ENCODE measurements around the gene MRPL3. TPM values are rescaled to one million over a fixed set of nuclear protein-coding genes. Genes with fewer than 3 reads are reported as not detected.
"Not testable (repeated sequence)": the region's sequence is repeated elsewhere in the genome, so short reads cannot be mapped to it uniquely, and the experiment has no call there.

The MRPL3 gene
- total RNA-seq, 4 donors from 2014 or later: 63.7 to 137 (median 114) TPM

DNA sequence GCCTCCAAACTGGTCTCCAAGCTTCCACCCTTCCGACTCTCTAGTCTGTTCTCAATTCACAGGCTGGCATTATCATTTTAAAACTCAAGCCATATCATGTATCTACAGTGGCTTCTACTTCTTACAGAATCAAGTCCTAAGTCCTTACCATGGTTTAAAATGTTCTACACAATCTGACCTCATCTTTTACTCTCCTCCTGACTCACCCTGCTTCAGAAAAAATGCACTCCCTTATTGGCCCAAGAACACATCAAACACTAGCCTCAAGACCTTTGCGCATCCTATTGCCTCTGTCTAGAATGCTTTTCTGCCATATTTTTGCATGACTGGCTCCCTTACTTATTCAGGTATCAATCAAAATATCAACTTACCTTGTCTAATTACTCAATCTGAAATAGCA is 11.0 kb downstream of the MRPL3 start:
- H3K36me3 ChIP-seq: no peaks in the 10 kb centered on the region

GRCh38 chr3:131491084-131491483 is 11.7 kb downstream of the MRPL3 start:
- no peak overlapping the region for H3K4me3 ChIP-seq
- no peaks in the 10 kb centered on the region for H3K36me3 ChIP-seq
- TF ChIP-seq, protein P1, sequence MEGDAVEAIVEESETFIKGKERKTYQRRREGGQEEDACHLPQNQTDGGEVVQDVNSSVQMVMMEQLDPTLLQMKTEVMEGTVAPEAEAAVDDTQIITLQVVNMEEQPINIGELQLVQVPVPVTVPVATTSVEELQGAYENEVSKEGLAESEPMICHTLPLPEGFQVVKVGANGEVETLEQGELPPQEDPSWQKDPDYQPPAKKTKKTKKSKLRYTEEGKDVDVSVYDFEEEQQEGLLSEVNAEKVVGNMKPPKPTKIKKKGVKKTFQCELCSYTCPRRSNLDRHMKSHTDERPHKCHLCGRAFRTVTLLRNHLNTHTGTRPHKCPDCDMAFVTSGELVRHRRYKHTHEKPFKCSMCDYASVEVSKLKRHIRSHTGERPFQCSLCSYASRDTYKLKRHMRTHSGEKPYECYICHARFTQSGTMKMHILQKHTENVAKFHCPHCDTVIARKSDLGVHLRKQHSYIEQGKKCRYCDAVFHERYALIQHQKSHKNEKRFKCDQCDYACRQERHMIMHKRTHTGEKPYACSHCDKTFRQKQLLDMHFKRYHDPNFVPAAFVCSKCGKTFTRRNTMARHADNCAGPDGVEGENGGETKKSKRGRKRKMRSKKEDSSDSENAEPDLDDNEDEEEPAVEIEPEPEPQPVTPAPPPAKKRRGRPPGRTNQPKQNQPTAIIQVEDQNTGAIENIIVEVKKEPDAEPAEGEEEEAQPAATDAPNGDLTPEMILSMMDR (IDR thresholded peaks at IDR 0.05): no peak
- TF ChIP-seq POLR2A (IDR thresholded peaks at IDR 0.05): no peak
- intact Hi-C loops (cut with DNase I; ENCODE audit: low total_unique reads): no loop called here
- no peaks in the 10 kb centered on the region for H3K27me3 ChIP-seq
- no peak overlapping the region for H3K27ac ChIP-seq
- DNase-seq: no peak
- H3K9me3 ChIP-seq: no peaks in the 10 kb centered on the region
- H3K4me1 ChIP-seq: no peaks in the 10 kb centered on the region

More for the DNA sequence above, 11.0 kb downstream of the MRPL3 start:
- H3K27ac ChIP-seq: no peak overlapping the region
- intact Hi-C loops (cut with DNase I; ENCODE audit: low total_unique reads): no loop called here
- no peaks in the 10 kb centered on the region for H3K9me3 ChIP-seq
- no peak overlapping the region for H3K4me3 ChIP-seq
- H3K4me1 ChIP-seq: no peaks in the 10 kb centered on the region
- no peak for TF ChIP-seq POLR2A (IDR thresholded peaks at IDR 0.05)
- TF ChIP-seq, protein P1 (IDR thresholded peaks at IDR 0.05): no peak
- no peak for DNase-seq
- H3K27me3 ChIP-seq: no peaks in the 10 kb centered on the region

GRCh38 chr3:131486545-131486944 is 16.2 kb downstream of the MRPL3 start:
- H3K4me1 ChIP-seq; intact Hi-C loops (cut with DNase I; ENCODE audit: low total_unique reads); H3K27ac ChIP-seq; H3K27me3 ChIP-seq; H3K4me3 ChIP-seq; H3K9me3 ChIP-seq; DNase-seq; H3K36me3 ChIP-seq: not testable (repeated sequence)

- no peak for DNase-seq
- H3K4me3 ChIP-seq: no peak overlapping the region
- H3K27me3 ChIP-seq: no peaks in the 10 kb centered on the region
- no peak overlapping the region for H3K27ac ChIP-seq
- no peaks in the 10 kb centered on the region for H3K4me1 ChIP-seq
- TF ChIP-seq POLR2A (IDR thresholded peaks at IDR 0.05): no peak
- TF ChIP-seq, protein P1 (IDR thresholded peaks at IDR 0.05): no peak
- H3K9me3 ChIP-seq: no peaks in the 10 kb centered on the region
- intact Hi-C loops (cut with DNase I; ENCODE audit: low total_unique reads): no loop called here
- no peaks in the 10 kb centered on the region for H3K36me3 ChIP-seq
Observed at GRCh38 chr3:131485119-131485518, 17.7 kb downstream of the MRPL3 start.

DNA sequence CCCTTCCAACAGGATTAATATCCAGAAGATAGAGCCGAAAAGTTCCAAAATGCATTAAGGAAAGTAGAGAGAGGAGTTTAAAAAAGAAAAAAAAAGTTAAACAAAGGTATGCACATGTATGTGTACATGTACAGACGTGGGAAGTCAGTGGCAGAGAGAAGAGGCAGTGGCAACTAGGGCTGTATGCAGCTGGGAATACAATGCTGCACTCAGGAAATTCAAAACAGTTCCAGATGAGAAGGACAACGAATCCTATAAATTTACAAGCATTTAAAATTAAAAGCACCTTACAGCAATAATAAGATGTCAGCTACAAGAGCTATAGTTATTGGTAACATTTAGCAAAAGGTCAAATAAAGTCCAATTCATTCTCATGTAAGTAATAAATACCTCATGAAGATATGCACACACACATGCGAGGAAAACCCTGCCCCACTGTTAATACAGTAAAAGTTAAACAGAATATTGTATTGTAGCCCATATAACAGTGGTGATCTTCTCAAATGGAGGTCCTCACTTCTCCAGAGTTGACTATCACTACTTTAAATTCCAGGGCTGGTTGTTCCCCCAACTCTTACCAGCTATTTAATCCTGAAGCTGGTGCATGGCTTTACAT is 18.2 kb downstream of the MRPL3 start:
- no peaks in the 10 kb centered on the region for H3K4me1 ChIP-seq
- no peaks in the 10 kb centered on the region for H3K9me3 ChIP-seq
- no peak overlapping the region for H3K4me3 ChIP-seq
- no peak for TF ChIP-seq POLR2A (IDR thresholded peaks at IDR 0.05)
- TF ChIP-seq, protein P1 (IDR thresholded peaks at IDR 0.05): no peak
- DNase-seq: no peak
- no peaks in the 10 kb centered on the region for H3K36me3 ChIP-seq
- intact Hi-C loops (cut with DNase I; ENCODE audit: low total_unique reads): no loop called here
- no peak overlapping the region for H3K27ac ChIP-seq
- H3K27me3 ChIP-seq: no peaks in the 10 kb centered on the region

GRCh38 chr3:131480116-131480515 is 22.7 kb downstream of the MRPL3 start:
- no peaks in the 10 kb centered on the region for H3K36me3 ChIP-seq
- no peak for TF ChIP-seq POLR2A (IDR thresholded peaks at IDR 0.05)
- TF ChIP-seq, protein P1 (IDR thresholded peaks at IDR 0.05): no peak
- DNase-seq: no peak
- no peaks in the 10 kb centered on the region for H3K27me3 ChIP-seq
- intact Hi-C loops (cut with DNase I; ENCODE audit: low total_unique reads): no loop called here
- H3K9me3 ChIP-seq: no peaks in the 10 kb centered on the region
- H3K4me1 ChIP-seq: no peaks in the 10 kb centered on the region
- H3K27ac ChIP-seq: no peak overlapping the region
- H3K4me3 ChIP-seq: no peak overlapping the region
